Subcutaneous abdominal adipose tissue (tissue), 5 donors: Measurements from ENCODE around the gene ANKEF1.

Experiments used
- H3K27ac ChIP-seq: one replicate; pipeline ENCODE4 v1.7.0; 2013; ENCODE audit warnings: low read depth, mild to moderate bottlenecking, inconsistent platforms, low read length, moderate library complexity
- H3K27me3 ChIP-seq, 5 donors: one replicate each; pipeline ENCODE4 v1.7.0; 2013; ENCODE audit warnings: low read length in 5 of 5, inconsistent platforms in 1 of 5; ENCODE audit not compliant: control insufficient read depth in 5 of 5, insufficient read depth in 4 of 5
- H3K36me3 ChIP-seq, 5 donors: one replicate each; pipeline ENCODE4 v1.7.0; 2013; ENCODE audit warnings: low read length in 5 of 5; ENCODE audit not compliant: control insufficient read depth in 5 of 5, insufficient read depth in 5 of 5
- H3K4me1 ChIP-seq, 5 donors: one replicate each; pipeline ENCODE4 v1.7.0; 2013; ENCODE audit warnings: low read length in 5 of 5, mild to moderate bottlenecking in 3 of 5, moderate library complexity in 1 of 5; ENCODE audit not compliant: control insufficient read depth in 5 of 5, insufficient read depth in 5 of 5
- H3K4me3 ChIP-seq, 5 donors: one replicate each; pipeline ENCODE4 v1.7.0; 2013; ENCODE audit warnings: low read length in 5 of 5, low read depth in 1 of 5
- H3K9ac ChIP-seq, 5 donors: one replicate each; pipeline ENCODE4 v1.7.0; 2013; ENCODE audit warnings: low read length in 5 of 5, mild to moderate bottlenecking in 4 of 5, moderate library complexity in 3 of 5
- H3K9me3 ChIP-seq, 5 donors: one replicate each; pipeline ENCODE4 v1.7.0; 2013; ENCODE audit warnings: low read length in 5 of 5; ENCODE audit not compliant: control insufficient read depth in 5 of 5
- donor health status: healthy.
- donor health status: healthy.
- donor health status: healthy.
- donor health status: healthy.
- donor health status: healthy.

ANKEF1 gene

GRCh38 chr20:10077886-10078285 is 43.1 kb downstream of the ANKEF1 start:
- Histone ChIP-seq H3K4me3 (no peak overlapping the region), H3K9me3 (no peaks in the 10 kb centered on the region), H3K4me1 (peaks cover 3 to 43% (median 39%) of the 10 kb centered on the region in 5 donors), H3K27ac (peak overlapping the region; percentile 32), H3K27me3 (no peaks in the 10 kb centered on the region), H3K9ac (no peak overlapping the region), H3K36me3 (no peaks in the 10 kb centered on the region)

GRCh38 chr20:10078403-10078802 is 43.6 kb downstream of the ANKEF1 start:
- no peak overlapping the region for H3K4me3 ChIP-seq
- H3K9me3 ChIP-seq: no peaks in the 10 kb centered on the region
- H3K9ac ChIP-seq: no peak overlapping the region
- peak overlapping the region; percentile 32 for H3K27ac ChIP-seq
- peaks cover 3 to 43% (median 39%) of the 10 kb centered on the region in 5 donors for H3K4me1 ChIP-seq
- H3K27me3 ChIP-seq: no peaks in the 10 kb centered on the region
- H3K36me3 ChIP-seq: no peaks in the 10 kb centered on the region

GRCh38 chr20:10079964-10080363 is 45.2 kb downstream of the ANKEF1 start:
- H3K9me3 ChIP-seq: no peaks in the 10 kb centered on the region
- peaks cover 3 to 43% (median 32%) of the 10 kb centered on the region in 5 donors for H3K4me1 ChIP-seq
- H3K36me3 ChIP-seq: no peaks in the 10 kb centered on the region
- H3K9ac ChIP-seq: no peak overlapping the region
- peak overlapping the region; percentile 32 for H3K27ac ChIP-seq
- no peak overlapping the region for H3K4me3 ChIP-seq
- no peaks in the 10 kb centered on the region for H3K27me3 ChIP-seq

- no peaks in the 10 kb centered on the region for H3K27me3 ChIP-seq
- H3K36me3 ChIP-seq: no peaks in the 10 kb centered on the region
- H3K27ac ChIP-seq: no peak overlapping the region
- H3K9ac ChIP-seq: no peak overlapping the region
- no peak overlapping the region for H3K4me3 ChIP-seq
- peaks cover 2 to 40% (median 28%) of the 10 kb centered on the region in 5 donors for H3K4me1 ChIP-seq
- H3K9me3 ChIP-seq: no peaks in the 10 kb centered on the region
Measured at GRCh38 chr20:10080574-10080973, 45.8 kb downstream of the ANKEF1 start.

- Histone ChIP-seq H3K4me3 (no peak overlapping the region), H3K4me1 (peaks cover 0 to 14% (median 10%) of the 10 kb centered on the region in 5 donors), H3K9ac (no peak overlapping the region), H3K27me3 (no peaks in the 10 kb centered on the region), H3K9me3 (no peaks in the 10 kb centered on the region), H3K36me3 (no peaks in the 10 kb centered on the region), H3K27ac (no peak overlapping the region)
Measured at GRCh38 chr20:10089871-10090587, 55.2 kb downstream of the ANKEF1 start.

GRCh38 chr20:10090588-10091166 is 55.9 kb downstream of the ANKEF1 start:
- no peaks in the 10 kb centered on the region for H3K27me3 ChIP-seq
- H3K36me3 ChIP-seq: no peaks in the 10 kb centered on the region
- no peaks in the 10 kb centered on the region for H3K9me3 ChIP-seq
- no peak overlapping the region for H3K27ac ChIP-seq
- H3K4me1 ChIP-seq: peaks cover 0 to 14% (median 10%) of the 10 kb centered on the region in 5 donors
- no peak overlapping the region for H3K9ac ChIP-seq
- no peak overlapping the region for H3K4me3 ChIP-seq

GRCh38 chr20:10093087-10093591 is 58.4 kb downstream of the ANKEF1 start:
- Histone ChIP-seq H3K27me3 (no peaks in the 10 kb centered on the region), H3K4me1 (peaks cover 0 to under 1% (median 0%) of the 10 kb centered on the region in 5 donors), H3K27ac (no peak overlapping the region), H3K36me3 (no peaks in the 10 kb centered on the region), H3K4me3 (no peak overlapping the region), H3K9ac (no peak overlapping the region), H3K9me3 (no peaks in the 10 kb centered on the region)

GRCh38 chr20:10094566-10095173 is 59.9 kb downstream of the ANKEF1 start:
- H3K9me3 ChIP-seq: no peaks in the 10 kb centered on the region
- H3K4me1 ChIP-seq: no peaks in the 10 kb centered on the region
- no peak overlapping the region for H3K9ac ChIP-seq
- H3K4me3 ChIP-seq: no peak overlapping the region
- no peaks in the 10 kb centered on the region for H3K27me3 ChIP-seq
- no peaks in the 10 kb centered on the region for H3K36me3 ChIP-seq
- no peak overlapping the region for H3K27ac ChIP-seq

- Histone ChIP-seq H3K9me3 (no peaks in the 10 kb centered on the region), H3K4me1 (no peaks in the 10 kb centered on the region), H3K27ac (no peak overlapping the region), H3K4me3 (no peak overlapping the region), H3K36me3 (no peaks in the 10 kb centered on the region), H3K9ac (no peak overlapping the region), H3K27me3 (no peaks in the 10 kb centered on the region)
Measured at GRCh38 chr20:10096790-10097189, 62.0 kb downstream of the ANKEF1 start.

GRCh38 chr20:10105046-10105445 is 70.3 kb downstream of the ANKEF1 start:
- peaks cover 0 to 7% (median 0%) of the 10 kb centered on the region in 5 donors for H3K9me3 ChIP-seq
- H3K27me3 ChIP-seq: no peaks in the 10 kb centered on the region
- no peaks in the 10 kb centered on the region for H3K4me1 ChIP-seq
- no peak overlapping the region for H3K9ac ChIP-seq
- no peaks in the 10 kb centered on the region for H3K36me3 ChIP-seq
- no peak overlapping the region for H3K27ac ChIP-seq
- H3K4me3 ChIP-seq: no peak overlapping the region
